ENCODE data around the gene OPN1SW. TPM values are rescaled to one million over a fixed set of nuclear protein-coding genes. Genes with fewer than 3 reads are reported as not detected.
A peak's percentile ranks its signal among the peaks of the same experiment; 100 is the strongest.

The OPN1SW gene
- total and polyA plus RNA-seq, 2 experiments from 2014 or later, result 2.2 TPM; not detected in 1

GRCh38 chr7:128810473-128810872 is 34.9 kb upstream of the OPN1SW start:
- WGBS, 2 experiments (ENCODE audit: low coverage in 1 of 2, low lambda C conversion rate in 2 of 2, missing lambda C conversion rate in 2 of 2), result 21 to 34% methylated on average over 2 of the region's 2 CpGs
- no peak for TF ChIP-seq EZH2phosphoT487 (IDR thresholded peaks at IDR 0.05; ENCODE audit: insufficient read depth, low read depth)
- TF ChIP-seq EZH2 (IDR thresholded peaks at IDR 0.05; ENCODE audit: insufficient read depth, poor library complexity, severe bottlenecking), result no peak
- Histone ChIP-seq H3K27ac (no peak overlapping the region), H3K27me3 (replicated peaks; ENCODE audit: insufficient read depth) (0 out of 2 replicates have a peak, but pooled peaks cover 3% of the 10 kb centered on the region), H2AFZ (no peak overlapping the region), H3K9ac (no peak overlapping the region), H3F3A (ENCODE audit: insufficient read depth) (no peaks in the 10 kb centered on the region), H3K9me3 (ENCODE audit: low read depth) (no peaks in the 10 kb centered on the region), H3K4me2 (ENCODE audit: unreplicated experiment) (no peak overlapping the region), H3K9me2 (ENCODE audit: insufficient read depth) (no peaks in the 10 kb centered on the region), H3K36me3 (ENCODE audit: low read depth) (peaks cover 2% of the 10 kb centered on the region; the same call in 1 of the 2 replicates), H3K79me2 (ENCODE audit: insufficient read depth) (no peaks in the 10 kb centered on the region), H3K4me1 (ENCODE audit: insufficient read depth) (peaks cover 11% of the 10 kb centered on the region), H3K4me3 (no peak overlapping the region), H4K20me1 (ENCODE audit: insufficient read depth) (no peaks in the 10 kb centered on the region)
- in situ Hi-C loops (cut with MboI), result no loop called here
- DNase-seq, result peak; percentile 66

- DNase-seq, result no peak
- 98 to 100% methylated on average over 2 to 3 of the region's 3 CpGs for WGBS, 2 experiments (ENCODE audit: low coverage in 1 of 2, low lambda C conversion rate in 2 of 2, missing lambda C conversion rate in 2 of 2)
Observed at GRCh38 chr7:128809363-128809762, 33.8 kb upstream of the OPN1SW start.

DNA sequence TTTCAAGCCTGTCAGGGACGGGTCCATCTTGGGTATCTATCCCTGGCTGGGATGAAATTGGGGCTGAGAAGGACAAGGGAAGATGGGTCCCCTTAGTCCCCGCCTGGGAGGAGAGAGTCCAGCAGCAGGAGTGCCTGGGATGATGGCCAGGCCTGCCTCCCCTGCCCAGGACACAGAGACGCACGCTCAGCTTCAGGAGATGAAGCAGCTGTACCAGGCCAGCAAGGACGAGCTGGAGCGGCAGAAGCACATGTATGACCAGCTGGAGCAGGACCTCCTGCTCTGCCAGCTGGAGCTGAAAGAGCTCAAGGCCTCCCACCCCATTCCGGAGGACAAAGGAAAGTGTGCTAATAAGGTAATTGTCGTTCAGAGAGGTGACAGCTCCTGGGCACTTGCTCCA is 31.6 kb upstream of the OPN1SW start:
- no peaks in the 10 kb centered on the region; the same call in 1 of the 2 replicates for H3F3A ChIP-seq (ENCODE audit: insufficient read depth)
- no peaks in the 10 kb centered on the region for H3K9me3 ChIP-seq (ENCODE audit: low read depth)
- peaks cover 9% of the 10 kb centered on the region; the same call in 1 of the 2 replicates for H3K36me3 ChIP-seq (ENCODE audit: low read depth)
- H3K9me2 ChIP-seq (ENCODE audit: insufficient read depth), result no peaks in the 10 kb centered on the region
- no peaks in the 10 kb centered on the region for H4K20me1 ChIP-seq (ENCODE audit: insufficient read depth)
- H3K9ac ChIP-seq, result no peak overlapping the region
- no peak overlapping the region for H3K4me3 ChIP-seq
- peaks cover 11% of the 10 kb centered on the region for H3K4me1 ChIP-seq (ENCODE audit: insufficient read depth)
- no peak for TF ChIP-seq EZH2phosphoT487 (IDR thresholded peaks at IDR 0.05; ENCODE audit: insufficient read depth, low read depth)
- TF ChIP-seq EZH2 (IDR thresholded peaks at IDR 0.05; ENCODE audit: insufficient read depth, poor library complexity, severe bottlenecking), result no peak
- no peaks in the 10 kb centered on the region for H3K79me2 ChIP-seq (ENCODE audit: insufficient read depth)
- no peak overlapping the region for H2AFZ ChIP-seq
- in situ Hi-C loops (cut with MboI), result no loop called here
- no peaks in the 10 kb centered on the region for H3K27me3 ChIP-seq (replicated peaks; ENCODE audit: insufficient read depth)
- WGBS, 2 experiments (ENCODE audit: low coverage in 1 of 2, low lambda C conversion rate in 2 of 2, missing lambda C conversion rate in 2 of 2), result 93 to 95% methylated on average over 8 of the region's 8 CpGs
- no peak overlapping the region for H3K4me2 ChIP-seq (ENCODE audit: unreplicated experiment)
- DNase-seq, result no peak
- no peak overlapping the region for H3K27ac ChIP-seq

More at GRCh38 chr7:128809363-128809762, 33.8 kb upstream of the OPN1SW start:
- H3K9me2 ChIP-seq (ENCODE audit: insufficient read depth), result no peaks in the 10 kb centered on the region
- in situ Hi-C loops (cut with MboI), result no loop called here
- no peaks in the 10 kb centered on the region for H4K20me1 ChIP-seq (ENCODE audit: insufficient read depth)
- H3K4me1 ChIP-seq (ENCODE audit: insufficient read depth), result peaks cover 11% of the 10 kb centered on the region
- no peaks in the 10 kb centered on the region for H3K9me3 ChIP-seq (ENCODE audit: low read depth)
- H3K79me2 ChIP-seq (ENCODE audit: insufficient read depth), result no peaks in the 10 kb centered on the region
- no peak overlapping the region for H3K4me3 ChIP-seq
- H3K9ac ChIP-seq, result no peak overlapping the region
- no peak overlapping the region for H3K27ac ChIP-seq
- no peaks in the 10 kb centered on the region for H3K27me3 ChIP-seq (replicated peaks; ENCODE audit: insufficient read depth)
- peaks cover 9% of the 10 kb centered on the region; the same call in 1 of the 2 replicates for H3K36me3 ChIP-seq (ENCODE audit: low read depth)
- no peak overlapping the region for H3K4me2 ChIP-seq (ENCODE audit: unreplicated experiment)
- H3F3A ChIP-seq (ENCODE audit: insufficient read depth), result no peaks in the 10 kb centered on the region
- no peak overlapping the region for H2AFZ ChIP-seq
- TF ChIP-seq EZH2 (IDR thresholded peaks at IDR 0.05; ENCODE audit: insufficient read depth, poor library complexity, severe bottlenecking), result no peak
- no peak for TF ChIP-seq EZH2phosphoT487 (IDR thresholded peaks at IDR 0.05; ENCODE audit: insufficient read depth, low read depth)

DNA sequence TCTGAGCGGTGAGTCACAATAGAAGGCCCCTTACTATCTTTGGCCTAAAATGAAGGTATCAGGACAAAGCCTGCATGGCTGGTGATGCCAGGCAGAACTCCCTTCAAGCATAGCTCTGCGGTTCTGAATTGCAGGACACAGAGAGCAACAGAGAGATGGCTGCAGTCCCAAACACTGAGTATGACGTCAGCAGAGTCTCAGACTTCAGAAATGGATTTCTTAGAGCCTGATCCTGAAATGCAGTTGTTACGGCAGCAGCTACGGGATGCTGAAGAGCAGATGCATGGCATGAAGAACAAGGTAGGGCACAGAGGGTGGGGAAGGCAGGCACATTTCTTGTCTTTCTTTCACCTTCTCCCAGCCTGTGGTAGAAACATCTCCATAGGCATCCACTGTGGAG is 29.6 kb upstream of the OPN1SW start:
- in situ Hi-C loops (cut with MboI), result no loop called here

More for the DNA sequence above, 29.6 kb upstream of the OPN1SW start:
- DNase-seq, result no peak
- Histone ChIP-seq H3K9me3 (ENCODE audit: low read depth) (no peaks in the 10 kb centered on the region), H3K27ac (no peak overlapping the region), H2AFZ (no peak overlapping the region), H3K36me3 (ENCODE audit: low read depth) (peaks cover 9% of the 10 kb centered on the region; the same call in 1 of the 2 replicates), H3K4me1 (ENCODE audit: insufficient read depth) (peaks cover 4% of the 10 kb centered on the region; the same call in 1 of the 2 replicates), H3F3A (ENCODE audit: insufficient read depth) (no peaks in the 10 kb centered on the region; the same call in 1 of the 2 replicates), H3K79me2 (ENCODE audit: insufficient read depth) (no peaks in the 10 kb centered on the region), H3K27me3 (replicated peaks; ENCODE audit: insufficient read depth) (no peaks in the 10 kb centered on the region), H4K20me1 (ENCODE audit: insufficient read depth) (no peaks in the 10 kb centered on the region), H3K4me3 (no peak overlapping the region), H3K9ac (no peak overlapping the region), H3K9me2 (ENCODE audit: insufficient read depth) (no peaks in the 10 kb centered on the region), H3K4me2 (ENCODE audit: unreplicated experiment) (no peak overlapping the region)
- 89% methylated on average over 5 of the region's 5 CpGs for WGBS, 2 experiments (ENCODE audit: low coverage in 1 of 2, low lambda C conversion rate in 2 of 2, missing lambda C conversion rate in 2 of 2)
- TF ChIP-seq EZH2 (IDR thresholded peaks at IDR 0.05; ENCODE audit: insufficient read depth, poor library complexity, severe bottlenecking) (no peak), EZH2phosphoT487 (IDR thresholded peaks at IDR 0.05; ENCODE audit: insufficient read depth, low read depth) (no peak)

Data from GM23248 (cell line).